ENCODE results near the gene LIMS1.

- no peak for TF ChIP-seq EP300 (IDR thresholded peaks at IDR 0.05; ENCODE audit: borderline replicate concordance)
- no peak for TF ChIP-seq MAX (IDR thresholded peaks at IDR 0.05)
- no peak for TF ChIP-seq RAD21 (IDR thresholded peaks at IDR 0.05; ENCODE audit: low read depth)
- no peak for TF ChIP-seq TCF12 (IDR thresholded peaks at IDR 0.05; ENCODE audit: low read depth)
- no peak for TF ChIP-seq TAF1 (IDR thresholded peaks at IDR 0.05; ENCODE audit: low read depth)
- no peak for TF ChIP-seq REST (IDR thresholded peaks at IDR 0.05; ENCODE audit: low read depth)
- no peak for TF ChIP-seq NFIC (IDR thresholded peaks at IDR 0.05)
Observed at GRCh38 chr2:108562274-108562673, 28.0 kb downstream of the LIMS1 start.

Measured in Ishikawa (cell line).